GM18868 (cell line): ENCODE data around the gene ENO3.

Experiments
- ATAC-seq: cut with Tn5 transposase; IDR thresholded peaks from one replicate; pipeline ENCODE4 v1.9.1; 2021; ENCODE audit warnings: mild to moderate bottlenecking, moderate library complexity; ENCODE audit not compliant: unreplicated experiment

The ENO3 gene

DNA sequence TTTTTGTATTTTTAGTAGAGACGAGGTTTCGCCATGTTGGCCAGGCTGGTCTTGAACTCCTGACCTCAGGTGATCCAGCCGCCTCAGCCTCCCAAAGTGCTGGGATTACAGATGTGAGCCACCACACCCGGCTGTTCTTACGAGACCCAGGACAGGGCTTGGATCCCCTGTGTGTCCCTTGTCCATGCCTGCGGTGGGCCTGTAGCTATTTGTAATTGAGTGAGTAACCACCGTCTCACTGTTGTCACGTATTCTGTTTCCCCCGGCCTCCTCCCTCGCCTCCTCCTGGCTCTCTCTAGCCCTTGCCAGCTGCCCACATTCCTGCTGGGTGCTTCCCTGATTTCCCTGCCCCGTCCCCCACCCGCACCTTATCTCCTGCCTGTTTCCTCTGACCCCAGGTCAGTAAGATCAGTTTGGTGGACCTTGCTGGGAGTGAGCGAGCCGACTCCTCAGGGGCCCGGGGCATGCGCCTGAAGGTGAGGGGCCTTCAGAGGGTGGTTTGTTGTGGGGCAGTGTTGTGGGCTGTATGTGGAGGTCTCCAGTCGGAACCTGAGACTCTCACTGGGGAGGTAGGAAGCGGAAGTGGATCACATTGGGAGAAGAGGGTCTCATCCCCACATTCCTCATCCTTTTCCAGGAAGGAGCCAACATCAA, 52.4 kb downstream of the ENO3 start:
- ATAC-seq, result no peak
